ENCODE results near the gene GTF3C2. TPM values are rescaled to one million over a fixed set of nuclear protein-coding genes. Genes with fewer than 3 reads are reported as not detected.

The GTF3C2 gene
- total and polyA plus RNA-seq, 9 of the 15 experiments (the other 6 are each of a cell fraction or from before 2014, with no cell fraction given), result 35.5 to 96.8 (median 53.0) TPM

- no peak for TF ChIP-seq SRSF7 (optimal IDR thresholded peaks at IDR 0.05; ENCODE audit: low read depth, low read length)
- no peak for TF ChIP-seq TAL1 (IDR thresholded peaks at IDR 0.05)
- TF ChIP-seq FOXA3 (CRISPR knock-in tag; conservative IDR thresholded peaks at IDR 0.05 in 1 of 2, IDR thresholded peaks at IDR 0.05 in 1 of 2), result no peak
- no peak for TF ChIP-seq THRAP3 (IDR thresholded peaks at IDR 0.05; ENCODE audit: borderline replicate concordance)
- TF ChIP-seq POU5F1 (IDR thresholded peaks at IDR 0.05; ENCODE audit: borderline replicate concordance, low read depth, low read length, partially characterized antibody), result no peak
- peak; percentile 100 for TF ChIP-seq POLR2AphosphoS2 (IDR thresholded peaks at IDR 0.05; ENCODE audit: low read length)
Observed at GRCh38 chr2:27380626-27381545, 24.3 kb upstream of the GTF3C2 start, which contains the start of gene ZNF513 (continued).

- H3K4me2 ChIP-seq (ENCODE audit: insufficient read depth, low read length), result peak overlapping the region; percentile 95
- H3K4me3 ChIP-seq, result peak overlapping the region; percentile 84
- CTCF ChIA-PET (ENCODE audit: low intra/inter-chr PET ratio), result no interaction called here
- peaks cover 81% of the 10 kb centered on the region for H3K36me3 ChIP-seq (ENCODE audit: control insufficient read depth, insufficient read depth, low read length)
- no peaks in the 10 kb centered on the region for H3K9me1 ChIP-seq (ENCODE audit: control insufficient read depth, insufficient read depth, low read length)
- 2% methylated on average over 33 of the region's 35 CpGs for WGBS (ENCODE audit: insufficient coverage, low coverage, missing lambda C conversion rate)
- H3K9ac ChIP-seq (ENCODE audit: insufficient read depth in 1 of 2, low read depth in 2 of 2, low read length in 2 of 2), result peak overlapping the region; percentile 83 to 94
- POLR2A ChIA-PET, result interaction anchor here (0.6 to 4.3 kb wide), 16 partner anchors 10 to 294 kb away, joined by 3 to 41 read pairs (median 4); partner anchors contain the start of genes EIF2B4, GTF3C2, KHK and PPM1G
- peaks cover 16% of the 10 kb centered on the region; the same call in 2 of the 3 replicates for H3K79me2 ChIP-seq (ENCODE audit: control insufficient read depth, insufficient read depth, low read length)
- in situ Hi-C loops (cut with MboI) (no loop called here), intact Hi-C loops (cut with micrococcal nuclease) (no loop called here)
- H3K27me3 ChIP-seq (ENCODE audit: control insufficient read depth in 2 of 2, insufficient read depth in 2 of 2, low read length in 2 of 2), result no peaks in the 10 kb centered on the region
- ATAC-seq, result peak; percentile 5
- no peaks in the 10 kb centered on the region for H4K20me1 ChIP-seq (replicated peaks; ENCODE audit: control insufficient read depth, insufficient read depth, low read length)
- TSS peak; percentile 12 for BruUV-seq (replicated peaks)
- H3K4me1 ChIP-seq (replicated peaks in 1 of 2; ENCODE audit: control insufficient read depth in 2 of 2, insufficient read depth in 2 of 2, low read length in 2 of 2), result peaks cover 7 to 42% of the 10 kb centered on the region in 2 experiments
- peak overlapping the region; percentile 47 for H2AFZ ChIP-seq (ENCODE audit: low read depth, low read length)
- peak; percentile 82 for FAIRE-seq
- no peaks in the 10 kb centered on the region for H3K9me3 ChIP-seq (replicated peaks; ENCODE audit: control insufficient read depth, insufficient read depth, low read depth, low read length)
- peak overlapping the region; percentile 92 for H3K27ac ChIP-seq (ENCODE audit: extremely low read depth, low read depth, low read length)
- peak; percentile 30 to 84 (median 36) for DNase-seq (ENCODE audit: extremely low read depth in 1 of 4, low spot score in 3 of 4)
- TF ChIP-seq NEUROD1 (IDR thresholded peaks at IDR 0.05; ENCODE audit: borderline replicate concordance, low read depth, low read length, partially characterized antibody) (peak; percentile 3), TCF3 (CRISPR knock-in tag; IDR thresholded peaks at IDR 0.05) (peak; percentile 63), JUND (IDR thresholded peaks at IDR 0.05; ENCODE audit: borderline replicate concordance, low read depth, low read length) (peak; percentile 30; the same call in 1 of the 2 replicates), JUND (tag; IDR thresholded peaks at IDR 0.05; ENCODE audit: borderline replicate concordance, low read depth, low read length) (no peak), NR2C2 (CRISPR knock-in tag; IDR thresholded peaks at IDR 0.05) (no peak; the same call in 1 of the 2 replicates), NR2C2 (tag; IDR thresholded peaks at IDR 0.05) (no peak; the same call in 1 of the 2 replicates), ESRRA (IDR thresholded peaks at IDR 0.05; ENCODE audit: borderline replicate concordance, low read depth) (no peak), ZZZ3 (IDR thresholded peaks at IDR 0.05) (no peak), CCAR2 (IDR thresholded peaks at IDR 0.05; ENCODE audit: low read depth, low read length) (no peak)
Observed at GRCh38 chr2:27379836-27380625, 23.5 kb upstream of the GTF3C2 start.
